Activated CD4-positive, CD25-positive, alpha-beta regulatory T cell treated with anti-CD3 and anti-CD28 coated beads, Interleukin-2, amount 50 U/mL, for 72 hours (primary cell): ENCODE measurements around the gene SCGB1C1.

Source experiments
- DNase-seq: peaks from one replicate; pipeline ENCODE4 v3.0.0; 2021

The SCGB1C1 gene

DNA sequence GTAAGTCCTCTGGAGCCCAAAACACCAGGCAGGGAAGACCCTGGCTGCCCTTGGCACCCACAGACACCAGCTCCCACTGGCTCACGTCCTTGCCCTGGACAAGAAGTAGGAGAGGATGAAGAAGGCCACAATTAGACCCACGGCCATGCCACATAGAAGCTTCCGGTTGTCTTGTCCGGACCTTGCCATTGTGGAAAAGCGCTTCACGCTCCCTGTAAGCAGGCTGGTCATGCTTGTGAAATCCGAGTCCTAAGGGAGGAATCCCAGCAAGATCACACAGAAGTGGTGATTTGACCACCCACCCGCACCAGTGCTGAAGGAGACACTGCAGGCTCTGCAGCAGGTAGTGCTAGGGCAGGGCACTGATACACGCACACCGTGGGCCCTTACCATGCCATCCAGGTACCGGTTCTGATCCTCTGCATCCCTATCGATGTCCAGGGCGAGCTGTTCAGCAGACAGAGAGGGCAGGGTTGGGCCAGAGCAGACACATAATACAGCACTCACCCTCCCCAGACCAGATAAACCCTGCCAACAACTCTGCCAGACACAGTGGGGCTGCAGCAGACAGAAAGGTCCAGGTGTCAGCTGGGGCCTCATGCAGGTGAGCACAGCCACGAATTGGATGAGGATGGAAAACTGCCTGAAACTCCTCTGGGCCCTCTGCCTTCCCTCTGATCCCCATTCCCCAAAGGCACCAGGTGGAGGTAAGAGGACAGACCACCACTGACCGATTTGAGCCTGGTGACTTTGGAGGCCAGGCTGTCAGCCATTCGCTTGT is 12.5 kb downstream of the SCGB1C1 start:
- no peak for DNase-seq

GRCh38 chr11:206002-206384 is 13.1 kb downstream of the SCGB1C1 start:
- DNase-seq = no peak

GRCh38 chr11:206526-207207 is 13.8 kb downstream of the SCGB1C1 start:
- DNase-seq = no peak

DNA sequence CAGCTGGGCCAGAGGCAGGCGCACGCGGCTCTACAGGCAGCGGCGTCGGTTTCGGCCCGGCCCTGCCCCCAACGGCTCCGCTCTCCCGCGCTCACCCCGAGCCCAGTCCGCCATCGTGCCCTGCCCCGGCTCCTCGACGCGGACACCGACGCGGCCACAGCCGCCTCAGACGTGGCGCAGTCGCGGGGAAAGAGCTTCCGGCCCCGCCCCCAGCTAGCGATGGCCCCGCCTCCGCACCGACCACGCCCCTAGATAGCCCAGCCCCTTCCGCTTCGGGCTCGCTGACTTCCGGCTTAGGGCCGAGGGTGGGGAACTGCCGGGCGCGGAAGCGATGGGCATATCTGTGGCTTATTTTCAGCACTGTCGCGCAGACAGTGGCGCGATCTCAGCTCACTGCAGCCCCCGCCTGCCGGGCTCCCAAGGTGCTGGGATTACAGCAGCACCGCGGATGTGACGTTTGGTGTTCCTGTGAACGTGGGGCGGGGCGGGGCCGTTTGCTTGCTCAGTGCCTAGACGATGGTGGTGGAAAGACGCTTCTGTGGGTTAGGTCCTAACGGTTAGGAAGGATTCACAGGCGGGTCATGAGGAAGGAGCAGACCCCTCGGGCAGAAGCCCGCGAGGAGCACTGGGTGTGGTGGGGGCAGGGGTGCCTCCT is 14.5 kb downstream of the SCGB1C1 start, which contains the start of the genes BET1L and RIC8A:
Gene BET1L (minus strand): TSS at position 192 of the 655 bp plus-strand sequence. CDS start 78 bp downstream, at position 114.
Gene RIC8A (plus strand): TSS at position 501 of the 655 bp plus-strand sequence. CDS start 1,147 bp downstream, outside the sequence.
- DNase-seq = peak; percentile 94

GRCh38 chr11:207863-208180 is 14.9 kb downstream of the SCGB1C1 start:
- DNase-seq = no peak

- DNase-seq = peak; percentile 84
Measured at GRCh38 chr11:208181-208916, 15.5 kb downstream of the SCGB1C1 start.

- DNase-seq = no peak
Measured at GRCh38 chr11:208917-209260, 16.0 kb downstream of the SCGB1C1 start.

GRCh38 chr11:209275-210121 is 16.6 kb downstream of the SCGB1C1 start:
- no peak for DNase-seq

DNA sequence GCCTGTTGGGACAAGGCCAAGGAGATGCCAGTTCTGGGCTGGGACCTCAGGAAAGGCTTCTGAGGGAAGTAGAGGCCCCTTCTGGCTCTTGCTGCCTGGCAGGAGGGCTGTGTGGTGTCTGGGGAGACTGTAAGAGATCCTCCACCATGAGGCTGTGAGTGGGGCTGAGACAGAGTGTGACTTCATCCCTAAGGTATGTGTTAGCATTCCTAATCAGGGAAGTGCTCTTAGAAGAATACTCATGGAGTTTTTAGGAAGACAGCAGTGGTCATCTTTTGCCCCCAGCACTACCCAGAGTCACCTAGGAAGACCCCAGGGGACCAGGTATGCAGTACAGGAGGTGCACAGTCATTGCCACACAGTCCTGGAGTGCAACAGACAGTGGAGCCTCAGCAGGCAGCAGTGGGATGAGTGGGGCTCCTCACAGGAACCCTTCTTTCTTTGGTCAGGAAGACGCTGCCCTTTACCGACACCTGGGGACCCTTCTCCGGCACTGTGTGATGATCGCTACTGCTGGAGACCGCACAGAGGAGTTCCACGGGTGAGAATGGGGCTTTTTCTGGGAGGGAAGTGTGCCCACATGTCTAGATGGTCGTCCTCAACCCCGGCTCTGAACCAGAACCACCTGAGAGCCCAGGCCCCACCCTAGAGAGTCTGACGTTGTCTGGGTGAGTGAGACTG is 17.4 kb downstream of the SCGB1C1 start:
- no peak for DNase-seq

DNA sequence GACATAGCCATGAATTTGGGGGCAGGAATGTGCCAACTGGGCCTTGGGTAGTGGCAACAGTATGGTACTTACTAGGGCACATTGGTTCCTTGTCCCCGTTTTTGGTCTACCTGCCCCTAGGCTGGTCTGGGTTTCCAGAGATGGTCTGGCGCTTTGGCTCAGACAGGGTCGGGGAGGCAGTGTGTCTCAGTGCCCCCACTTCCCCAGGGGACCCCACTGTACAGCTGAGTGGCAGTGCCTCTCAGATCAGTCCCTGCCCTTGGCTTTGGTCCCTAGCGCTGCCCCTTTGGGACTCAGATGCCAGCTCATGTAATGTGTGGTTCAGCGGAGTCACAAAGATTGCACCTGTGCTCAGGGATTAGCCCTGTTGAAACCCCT is 17.9 kb downstream of the SCGB1C1 start:
- no peak for DNase-seq

GRCh38 chr11:211295-211694 is 18.4 kb downstream of the SCGB1C1 start:
- DNase-seq = no peak

DNA sequence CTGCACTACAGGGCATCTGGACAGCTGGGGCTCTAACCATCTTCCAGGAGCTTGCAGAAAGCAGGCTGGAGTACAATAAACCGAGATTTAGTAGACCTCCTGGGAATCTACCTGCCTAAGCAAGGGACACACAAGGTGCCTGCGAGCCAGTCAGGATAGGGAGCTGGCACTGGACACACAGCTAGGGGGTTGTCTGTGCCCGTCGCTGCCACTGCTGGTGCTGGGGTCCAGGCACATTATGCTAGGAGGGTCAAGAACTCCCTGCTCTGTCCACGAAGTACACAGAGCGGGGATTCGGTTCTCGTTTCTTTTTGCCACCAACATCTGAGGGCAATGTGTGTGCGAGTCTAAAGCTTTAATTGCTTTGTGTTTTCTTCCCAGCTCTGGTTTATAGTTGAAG is 18.9 kb downstream of the SCGB1C1 start:
- no peak for DNase-seq

- no peak for DNase-seq
Measured at GRCh38 chr11:212150-213100, 19.5 kb downstream of the SCGB1C1 start.

GRCh38 chr11:213111-213510 is 20.2 kb downstream of the SCGB1C1 start:
- DNase-seq = no peak

GRCh38 chr11:214083-214482 is 21.2 kb downstream of the SCGB1C1 start:
- no peak for DNase-seq

DNA sequence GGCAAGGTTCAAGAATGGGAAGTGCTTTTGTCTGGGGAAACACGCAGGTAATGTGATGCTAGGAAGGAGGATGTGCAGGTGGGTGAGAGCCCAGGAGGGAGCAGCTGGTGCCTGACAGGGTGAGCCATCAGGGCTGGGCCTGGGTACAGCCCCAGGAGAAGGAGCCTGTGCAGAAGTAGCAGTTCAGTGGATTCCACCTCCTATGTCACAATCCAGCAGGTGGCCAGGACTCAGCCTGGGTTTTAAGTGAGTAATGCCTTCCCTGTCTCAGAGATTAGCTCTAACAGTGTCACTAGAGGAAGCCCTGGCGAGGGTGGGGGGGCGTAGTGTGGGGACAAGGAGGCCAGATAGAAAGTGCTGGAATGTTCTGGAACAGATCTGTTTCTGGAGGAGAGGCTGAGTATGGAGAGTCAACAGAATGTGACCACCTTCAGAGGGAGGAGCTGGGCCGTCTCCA is 22.7 kb downstream of the SCGB1C1 start:
- DNase-seq = no peak

DNA sequence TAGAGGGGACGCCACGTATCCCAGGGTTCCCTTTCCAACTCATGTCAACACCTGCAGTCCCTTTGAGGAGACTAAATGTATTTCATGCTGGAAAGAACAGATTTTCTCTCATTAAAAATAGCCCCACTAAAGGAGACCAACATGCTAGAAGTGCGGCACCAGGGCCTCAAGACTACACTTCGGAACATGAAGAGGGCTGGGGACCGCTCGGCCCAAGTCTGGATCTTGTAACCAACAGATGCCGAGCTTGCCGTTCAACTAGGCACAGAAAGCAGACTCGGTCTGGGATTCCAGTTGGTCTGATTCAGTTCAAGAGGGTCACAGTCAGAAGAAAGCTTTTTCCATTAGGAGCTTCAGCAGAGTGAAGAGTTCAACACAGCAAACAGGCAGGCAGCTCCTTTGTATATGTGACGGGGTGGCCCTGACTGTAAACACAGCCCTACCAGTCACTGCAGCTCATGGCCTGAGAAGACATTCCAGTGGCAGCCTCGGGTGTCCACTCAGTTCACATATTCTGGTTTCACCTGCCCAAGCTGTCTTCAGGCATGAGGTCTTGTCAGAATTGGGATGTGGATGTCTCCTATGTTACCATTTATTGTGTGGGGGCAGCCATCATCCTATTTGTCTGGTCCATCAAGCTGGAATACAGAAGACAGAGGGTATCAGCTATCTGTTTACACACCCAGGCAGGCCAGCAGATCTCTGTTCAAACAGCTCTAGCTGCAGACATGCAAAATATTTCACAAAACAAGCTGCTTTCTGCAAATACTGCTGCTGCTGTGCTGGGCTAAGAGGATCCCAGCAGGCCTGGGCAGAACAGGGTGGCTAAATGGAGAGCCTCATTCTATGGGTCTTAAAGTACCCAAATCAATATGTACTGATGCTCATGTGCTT is 23.4 kb downstream of the SCGB1C1 start:
- no peak for DNase-seq

- no peak for DNase-seq
Measured at GRCh38 chr11:217704-218103, 24.8 kb downstream of the SCGB1C1 start.
